ENCODE data around the gene SON. TPM values are rescaled to one million over a fixed set of nuclear protein-coding genes. Genes with fewer than 3 reads are reported as not detected.
A peak's percentile ranks its signal among the peaks of the same experiment; 100 is the strongest.

Gene SON
- total and polyA plus RNA-seq, 2 of the 13 experiments (the other 11 are each of a cell fraction or from before 2014, with no cell fraction given), result 61.3 to 78.3 TPM

- TF ChIP-seq, protein P1, sequence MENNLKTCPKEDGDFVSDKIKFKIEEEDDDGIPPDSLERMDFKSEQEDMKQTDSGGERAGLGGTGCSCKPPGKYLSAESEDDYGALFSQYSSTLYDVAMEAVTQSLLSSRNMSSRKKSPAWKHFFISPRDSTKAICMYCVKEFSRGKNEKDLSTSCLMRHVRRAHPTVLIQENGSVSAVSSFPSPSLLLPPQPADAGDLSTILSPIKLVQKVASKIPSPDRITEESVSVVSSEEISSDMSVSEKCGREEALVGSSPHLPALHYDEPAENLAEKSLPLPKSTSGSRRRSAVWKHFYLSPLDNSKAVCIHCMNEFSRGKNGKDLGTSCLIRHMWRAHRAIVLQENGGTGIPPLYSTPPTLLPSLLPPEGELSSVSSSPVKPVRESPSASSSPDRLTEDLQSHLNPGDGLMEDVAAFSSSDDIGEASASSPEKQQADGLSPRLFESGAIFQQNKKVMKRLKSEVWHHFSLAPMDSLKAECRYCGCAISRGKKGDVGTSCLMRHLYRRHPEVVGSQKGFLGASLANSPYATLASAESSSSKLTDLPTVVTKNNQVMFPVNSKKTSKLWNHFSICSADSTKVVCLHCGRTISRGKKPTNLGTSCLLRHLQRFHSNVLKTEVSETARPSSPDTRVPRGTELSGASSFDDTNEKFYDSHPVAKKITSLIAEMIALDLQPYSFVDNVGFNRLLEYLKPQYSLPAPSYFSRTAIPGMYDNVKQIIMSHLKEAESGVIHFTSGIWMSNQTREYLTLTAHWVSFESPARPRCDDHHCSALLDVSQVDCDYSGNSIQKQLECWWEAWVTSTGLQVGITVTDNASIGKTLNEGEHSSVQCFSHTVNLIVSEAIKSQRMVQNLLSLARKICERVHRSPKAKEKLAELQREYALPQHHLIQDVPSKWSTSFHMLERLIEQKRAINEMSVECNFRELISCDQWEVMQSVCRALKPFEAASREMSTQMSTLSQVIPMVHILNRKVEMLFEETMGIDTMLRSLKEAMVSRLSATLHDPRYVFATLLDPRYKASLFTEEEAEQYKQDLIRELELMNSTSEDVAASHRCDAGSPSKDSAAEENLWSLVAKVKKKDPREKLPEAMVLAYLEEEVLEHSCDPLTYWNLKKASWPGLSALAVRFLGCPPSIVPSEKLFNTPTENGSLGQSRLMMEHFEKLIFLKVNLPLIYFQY (CRISPR knock-in tag; IDR thresholded peaks at IDR 0.05; ENCODE audit: borderline replicate concordance), result peak; percentile 99
- TF ChIP-seq ZNF354B (CRISPR knock-in tag; IDR thresholded peaks at IDR 0.05), result no peak
- no peak for TF ChIP-seq ZNF30 (CRISPR knock-in tag; IDR thresholded peaks at IDR 0.05)
- TF ChIP-seq KMT2A (CRISPR knock-in tag; IDR thresholded peaks at IDR 0.05), result peak; percentile 60; the same call in 1 of the 2 replicates
- no peak for TF ChIP-seq AKAP8 (CRISPR knock-in tag; IDR thresholded peaks at IDR 0.05)
- no peak for TF ChIP-seq ZNF207 (IDR thresholded peaks at IDR 0.05; ENCODE audit: borderline replicate concordance)
- TF ChIP-seq MLXIP (CRISPR knock-in tag; IDR thresholded peaks at IDR 0.05; ENCODE audit: borderline replicate concordance), result 0 out of 2 replicates have a peak, but pooled peaks have one; percentile 72
- TF ChIP-seq RFX5 (IDR thresholded peaks at IDR 0.05; ENCODE audit: low read depth, low read length), result peak; percentile 16; the same call in 1 of the 2 replicates
- TF ChIP-seq ZNF639 (CRISPR knock-in tag; conservative IDR thresholded peaks at IDR 0.05), result peak; percentile 99
- TF ChIP-seq, protein P2, sequence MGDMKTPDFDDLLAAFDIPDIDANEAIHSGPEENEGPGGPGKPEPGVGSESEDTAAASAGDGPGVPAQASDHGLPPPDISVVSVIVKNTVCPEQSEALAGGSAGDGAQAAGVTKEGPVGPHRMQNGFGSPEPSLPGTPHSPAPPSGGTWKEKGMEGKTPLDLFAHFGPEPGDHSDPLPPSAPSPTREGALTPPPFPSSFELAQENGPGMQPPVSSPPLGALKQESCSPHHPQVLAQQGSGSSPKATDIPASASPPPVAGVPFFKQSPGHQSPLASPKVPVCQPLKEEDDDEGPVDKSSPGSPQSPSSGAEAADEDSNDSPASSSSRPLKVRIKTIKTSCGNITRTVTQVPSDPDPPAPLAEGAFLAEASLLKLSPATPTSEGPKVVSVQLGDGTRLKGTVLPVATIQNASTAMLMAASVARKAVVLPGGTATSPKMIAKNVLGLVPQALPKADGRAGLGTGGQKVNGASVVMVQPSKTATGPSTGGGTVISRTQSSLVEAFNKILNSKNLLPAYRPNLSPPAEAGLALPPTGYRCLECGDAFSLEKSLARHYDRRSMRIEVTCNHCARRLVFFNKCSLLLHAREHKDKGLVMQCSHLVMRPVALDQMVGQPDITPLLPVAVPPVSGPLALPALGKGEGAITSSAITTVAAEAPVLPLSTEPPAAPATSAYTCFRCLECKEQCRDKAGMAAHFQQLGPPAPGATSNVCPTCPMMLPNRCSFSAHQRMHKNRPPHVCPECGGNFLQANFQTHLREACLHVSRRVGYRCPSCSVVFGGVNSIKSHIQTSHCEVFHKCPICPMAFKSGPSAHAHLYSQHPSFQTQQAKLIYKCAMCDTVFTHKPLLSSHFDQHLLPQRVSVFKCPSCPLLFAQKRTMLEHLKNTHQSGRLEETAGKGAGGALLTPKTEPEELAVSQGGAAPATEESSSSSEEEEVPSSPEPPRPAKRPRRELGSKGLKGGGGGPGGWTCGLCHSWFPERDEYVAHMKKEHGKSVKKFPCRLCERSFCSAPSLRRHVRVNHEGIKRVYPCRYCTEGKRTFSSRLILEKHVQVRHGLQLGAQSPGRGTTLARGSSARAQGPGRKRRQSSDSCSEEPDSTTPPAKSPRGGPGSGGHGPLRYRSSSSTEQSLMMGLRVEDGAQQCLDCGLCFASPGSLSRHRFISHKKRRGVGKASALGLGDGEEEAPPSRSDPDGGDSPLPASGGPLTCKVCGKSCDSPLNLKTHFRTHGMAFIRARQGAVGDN (CRISPR knock-in tag; IDR thresholded peaks at IDR 0.05), result peak; percentile 76
- TF ChIP-seq SMAD9 (CRISPR knock-in tag; IDR thresholded peaks at IDR 0.05), result no peak
- TF ChIP-seq HDAC6 (IDR thresholded peaks at IDR 0.05; ENCODE audit: low read depth, low read length), result no peak
- TF ChIP-seq ZNF350 (CRISPR knock-in tag; IDR thresholded peaks at IDR 0.05; ENCODE audit: borderline replicate concordance, low read depth), result peak; percentile 56; the same call in 1 of the 2 replicates
- TF ChIP-seq, protein P3, sequence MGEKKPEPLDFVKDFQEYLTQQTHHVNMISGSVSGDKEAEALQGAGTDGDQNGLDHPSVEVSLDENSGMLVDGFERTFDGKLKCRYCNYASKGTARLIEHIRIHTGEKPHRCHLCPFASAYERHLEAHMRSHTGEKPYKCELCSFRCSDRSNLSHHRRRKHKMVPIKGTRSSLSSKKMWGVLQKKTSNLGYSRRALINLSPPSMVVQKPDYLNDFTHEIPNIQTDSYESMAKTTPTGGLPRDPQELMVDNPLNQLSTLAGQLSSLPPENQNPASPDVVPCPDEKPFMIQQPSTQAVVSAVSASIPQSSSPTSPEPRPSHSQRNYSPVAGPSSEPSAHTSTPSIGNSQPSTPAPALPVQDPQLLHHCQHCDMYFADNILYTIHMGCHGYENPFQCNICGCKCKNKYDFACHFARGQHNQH (CRISPR knock-in tag; IDR thresholded peaks at IDR 0.05), result peak; percentile 63; the same call in 1 of the 2 replicates
These were observed 840 bp upstream of the SON start, which contains the start of gene GART (continued) for GRCh38 chr21:33541756-33542639.

Data from HepG2 (cell line).